Measurements from ENCODE around the gene MCFD2. TPM values are rescaled to one million over a fixed set of nuclear protein-coding genes. Genes with fewer than 3 reads are reported as not detected.
A peak's percentile ranks its signal among the peaks of the same experiment; 100 is the strongest.
"Not testable (repeated sequence)": the region's sequence is repeated elsewhere in the genome, so short reads cannot be mapped to it uniquely, and the experiment has no call there.

Gene MCFD2
- total RNA-seq, 1 experiment from 2014 or later = 127 TPM

DNA sequence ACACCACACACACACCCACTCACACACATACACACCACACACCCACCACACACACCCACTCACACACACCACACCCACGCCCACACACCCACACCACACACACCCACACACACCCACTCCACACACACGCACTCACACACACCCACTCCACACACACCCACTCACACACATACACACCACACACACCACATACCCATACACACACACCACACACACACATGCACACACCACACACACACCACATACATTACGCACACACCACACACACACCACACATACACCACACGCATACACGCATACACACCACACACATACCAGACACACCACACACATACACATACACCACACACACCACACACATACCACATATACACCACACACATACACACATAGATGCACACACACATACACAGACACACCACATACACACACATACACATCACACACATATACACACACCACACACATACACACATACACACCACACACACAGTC, 37.9 kb downstream of the MCFD2 start:
- DNase-seq (ENCODE audit: low spot score) = no peak
- in situ Hi-C loops (cut with HindIII; ENCODE audit: low sequenced_read_pairs) = no loop called here

DNA sequence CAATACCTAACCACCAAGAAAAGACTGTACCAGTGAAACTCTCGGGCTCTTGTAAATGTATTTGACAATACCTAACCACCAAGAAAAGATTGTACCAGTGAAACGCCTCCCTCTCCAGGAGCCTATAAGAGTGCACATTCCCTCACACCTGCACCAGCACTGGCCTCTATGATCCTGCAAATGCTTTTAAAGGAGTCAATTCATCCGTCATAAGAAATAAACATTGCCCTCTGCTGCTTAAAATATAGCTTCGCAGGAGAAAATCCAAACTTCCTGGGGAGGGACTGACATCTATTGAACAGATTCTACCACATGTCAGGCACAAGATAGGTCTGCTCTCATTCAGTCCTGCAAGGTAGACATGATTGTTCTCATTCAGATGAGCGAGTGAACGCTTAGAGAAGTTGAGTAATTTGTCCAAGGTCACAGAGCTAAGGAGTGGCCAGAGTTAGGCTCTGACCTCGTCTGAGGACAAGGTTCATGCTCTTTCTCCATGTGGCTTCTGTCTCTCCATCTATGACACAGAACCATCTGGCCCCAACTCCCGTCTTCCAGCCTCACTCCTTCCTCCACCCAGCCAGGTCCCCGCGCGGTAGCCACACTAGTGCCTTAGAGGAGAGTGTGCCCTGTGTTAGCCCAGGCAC, 38.7 kb downstream of the MCFD2 start:
- DNase-seq (ENCODE audit: low spot score) = peak; percentile 86
- in situ Hi-C loops (cut with HindIII; ENCODE audit: low sequenced_read_pairs) = no loop called here

DNA sequence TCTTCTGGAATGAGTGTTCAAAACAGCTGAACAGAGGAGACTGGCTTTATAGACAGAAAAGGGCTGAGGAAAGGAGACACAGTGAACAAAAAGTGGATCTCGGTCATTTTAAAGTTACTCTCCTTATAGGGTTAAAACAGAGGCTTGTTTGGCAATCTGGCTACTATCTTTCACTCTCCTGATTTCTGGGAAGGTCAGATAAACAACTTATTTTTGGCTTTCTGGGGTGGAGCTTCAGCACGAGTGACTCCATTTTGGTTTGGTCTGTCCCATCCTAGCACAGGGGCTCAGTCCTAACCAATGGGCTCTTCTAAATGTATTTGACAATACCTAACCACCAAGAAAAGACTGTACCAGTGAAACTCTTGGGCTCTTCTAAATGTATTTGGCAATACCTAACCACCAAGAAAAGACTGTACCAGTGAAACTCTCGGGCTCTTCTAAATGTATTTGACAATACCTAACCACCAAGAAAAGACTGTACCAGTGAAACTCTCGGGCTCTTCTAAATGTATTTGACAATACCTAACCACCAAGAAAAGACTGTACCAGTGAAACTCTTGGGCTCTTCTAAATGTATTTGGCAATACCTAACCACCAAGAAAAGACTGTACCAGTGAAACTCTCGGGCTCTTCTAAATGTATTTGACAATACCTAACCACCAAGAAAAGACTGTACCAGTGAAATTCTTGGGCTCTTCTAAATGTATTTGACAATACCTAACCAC, 39.5 kb downstream of the MCFD2 start:
- in situ Hi-C loops (cut with HindIII; ENCODE audit: low sequenced_read_pairs); DNase-seq (ENCODE audit: low spot score): not testable (repeated sequence)

DNA sequence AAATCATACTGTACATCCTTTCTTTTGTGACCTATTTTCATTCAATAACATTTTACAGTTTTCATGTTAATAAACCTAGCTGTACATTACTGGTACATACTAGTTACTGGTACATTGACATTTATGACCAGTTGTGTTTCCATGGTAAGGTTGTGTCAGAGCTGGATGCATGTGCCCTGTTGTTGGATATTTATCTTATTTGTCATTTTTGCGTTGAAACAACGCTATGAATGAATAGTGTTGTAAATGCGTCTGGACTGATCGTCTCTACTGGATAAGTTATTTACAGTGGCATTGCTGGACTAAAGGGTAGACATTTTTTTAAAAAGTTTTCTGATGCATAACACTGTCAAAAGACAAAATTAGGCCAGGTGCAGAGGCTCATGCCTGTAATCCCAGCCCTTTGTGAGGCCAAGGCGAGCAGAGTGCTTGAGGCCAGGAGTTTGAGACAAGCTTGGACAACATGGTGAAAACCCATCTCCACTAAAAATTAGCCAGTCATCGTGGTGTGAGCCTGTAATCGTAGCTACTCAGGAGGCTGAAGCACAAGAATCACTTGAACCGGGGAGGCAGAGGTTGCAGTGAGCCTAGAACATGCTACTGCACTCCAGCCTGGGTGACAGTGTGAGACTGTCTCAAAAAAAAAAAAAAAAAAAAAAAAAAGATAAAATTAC, 40.2 kb downstream of the MCFD2 start:
- in situ Hi-C loops (cut with HindIII; ENCODE audit: low sequenced_read_pairs) = no loop called here
- no peak for DNase-seq (ENCODE audit: low spot score)

DNA sequence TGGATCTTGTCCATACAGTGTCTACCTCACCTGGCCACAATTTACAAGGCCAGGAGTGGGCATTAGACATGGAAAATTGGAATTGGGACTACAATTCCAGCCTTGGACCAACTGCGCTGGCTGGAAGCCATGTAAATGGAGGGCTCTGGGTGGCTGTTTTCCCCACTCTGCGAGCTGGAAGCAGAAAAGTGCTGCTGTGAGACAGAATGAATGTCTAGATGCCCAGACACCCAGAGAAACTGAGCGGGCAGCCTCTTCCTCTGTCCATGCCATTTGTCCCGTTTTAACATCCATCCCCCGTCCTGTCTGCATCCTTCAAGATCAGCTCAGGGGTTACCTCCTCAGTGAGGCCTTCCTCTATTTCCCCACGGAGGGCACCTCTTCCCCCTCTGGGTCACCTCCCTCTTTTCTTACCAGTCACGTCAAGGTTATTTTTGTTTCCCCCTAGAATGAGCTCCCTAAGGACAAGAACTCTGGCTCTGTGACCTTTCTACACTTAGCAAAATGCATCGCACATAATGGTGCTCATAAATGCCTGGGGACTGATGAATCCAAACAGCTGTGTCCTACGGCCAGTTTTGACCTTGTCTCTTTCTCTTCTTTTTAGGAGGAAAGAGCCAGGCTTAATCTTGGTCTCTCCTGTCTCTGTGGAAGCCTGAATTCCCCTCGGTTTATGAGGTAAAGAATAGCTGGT, 41.2 kb downstream of the MCFD2 start:
- no peak for DNase-seq (ENCODE audit: low spot score)
- in situ Hi-C loops (cut with HindIII; ENCODE audit: low sequenced_read_pairs) = no loop called here

DNA sequence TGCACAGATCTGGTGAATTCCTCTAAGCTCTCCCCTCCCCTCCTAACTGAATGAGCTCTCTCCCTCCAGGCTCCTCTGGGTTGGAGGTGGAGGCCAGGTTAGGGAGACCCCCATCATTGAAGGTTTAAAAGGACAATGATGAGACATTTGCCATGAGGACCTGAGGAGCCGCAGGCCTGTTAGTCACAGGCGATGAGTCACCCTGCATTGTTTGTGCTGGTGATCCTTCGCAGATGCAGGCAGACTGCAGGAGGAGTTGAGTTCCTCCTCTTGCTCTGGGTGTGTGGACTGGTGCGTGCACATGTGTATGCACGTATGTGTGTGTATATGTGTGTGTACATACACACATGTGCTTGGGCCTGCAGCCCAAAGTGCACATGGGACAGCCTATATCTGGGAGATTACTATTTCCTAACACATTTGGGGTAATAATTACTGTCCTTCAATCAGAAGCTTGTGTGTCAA, 42.0 kb downstream of the MCFD2 start:
- in situ Hi-C loops (cut with HindIII; ENCODE audit: low sequenced_read_pairs) = no loop called here
- no peak for DNase-seq (ENCODE audit: low spot score)

DNA sequence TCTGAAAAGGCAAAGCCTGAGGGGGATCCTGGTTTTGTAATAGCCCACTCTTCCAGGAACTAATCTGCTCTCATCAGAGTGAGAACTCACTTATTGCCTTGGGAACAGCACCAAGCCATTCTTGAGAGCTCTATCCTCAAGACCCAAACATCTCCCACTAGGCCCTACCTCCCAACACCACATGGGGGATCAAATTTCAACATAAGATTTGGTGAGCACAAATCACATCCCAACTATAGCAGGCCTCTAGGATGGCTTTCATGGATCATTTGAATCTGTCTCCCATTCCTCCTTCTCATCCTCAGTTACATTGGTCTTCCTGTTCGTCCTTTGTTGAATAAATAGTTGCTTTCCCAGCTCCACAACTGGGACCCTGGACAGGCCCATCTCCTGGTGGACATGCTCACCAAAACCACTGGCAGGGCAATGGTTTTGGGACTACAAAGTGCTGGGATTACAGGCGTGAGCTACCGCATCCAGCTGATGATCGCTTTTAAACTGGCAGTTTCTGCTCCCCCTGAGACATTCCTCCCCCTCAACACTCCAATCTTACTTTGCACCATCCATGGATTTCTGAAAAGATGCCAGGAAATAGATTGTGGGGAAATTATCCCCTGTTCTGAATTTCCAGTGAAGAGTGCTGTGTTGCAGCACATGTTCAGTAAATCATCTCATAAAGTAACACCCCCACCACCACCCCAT, 42.6 kb downstream of the MCFD2 start:
- no peak for DNase-seq (ENCODE audit: low spot score)
- in situ Hi-C loops (cut with HindIII; ENCODE audit: low sequenced_read_pairs) = no loop called here

DNA sequence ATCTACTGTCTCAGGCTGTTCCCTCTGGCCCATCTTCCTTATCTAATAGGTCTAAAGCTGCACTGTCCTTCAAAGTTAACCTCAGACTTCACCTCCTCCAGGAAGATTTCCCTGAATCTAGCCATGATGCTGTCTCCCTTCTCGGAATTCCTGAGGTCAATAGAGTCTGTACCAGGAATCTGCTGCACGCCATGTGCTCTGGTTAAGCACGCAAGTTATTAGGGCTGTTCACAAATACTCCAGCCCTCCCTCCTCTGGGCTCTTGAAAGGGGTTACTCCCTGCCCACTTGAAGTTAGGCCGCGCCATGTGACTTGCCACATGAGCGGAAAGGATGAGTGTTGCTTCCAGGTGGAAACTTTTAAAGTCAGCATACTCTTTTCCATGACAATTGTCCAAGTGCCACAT, 43.6 kb downstream of the MCFD2 start:
- DNase-seq (ENCODE audit: low spot score) = no peak
- in situ Hi-C loops (cut with HindIII; ENCODE audit: low sequenced_read_pairs) = no loop called here

DNA sequence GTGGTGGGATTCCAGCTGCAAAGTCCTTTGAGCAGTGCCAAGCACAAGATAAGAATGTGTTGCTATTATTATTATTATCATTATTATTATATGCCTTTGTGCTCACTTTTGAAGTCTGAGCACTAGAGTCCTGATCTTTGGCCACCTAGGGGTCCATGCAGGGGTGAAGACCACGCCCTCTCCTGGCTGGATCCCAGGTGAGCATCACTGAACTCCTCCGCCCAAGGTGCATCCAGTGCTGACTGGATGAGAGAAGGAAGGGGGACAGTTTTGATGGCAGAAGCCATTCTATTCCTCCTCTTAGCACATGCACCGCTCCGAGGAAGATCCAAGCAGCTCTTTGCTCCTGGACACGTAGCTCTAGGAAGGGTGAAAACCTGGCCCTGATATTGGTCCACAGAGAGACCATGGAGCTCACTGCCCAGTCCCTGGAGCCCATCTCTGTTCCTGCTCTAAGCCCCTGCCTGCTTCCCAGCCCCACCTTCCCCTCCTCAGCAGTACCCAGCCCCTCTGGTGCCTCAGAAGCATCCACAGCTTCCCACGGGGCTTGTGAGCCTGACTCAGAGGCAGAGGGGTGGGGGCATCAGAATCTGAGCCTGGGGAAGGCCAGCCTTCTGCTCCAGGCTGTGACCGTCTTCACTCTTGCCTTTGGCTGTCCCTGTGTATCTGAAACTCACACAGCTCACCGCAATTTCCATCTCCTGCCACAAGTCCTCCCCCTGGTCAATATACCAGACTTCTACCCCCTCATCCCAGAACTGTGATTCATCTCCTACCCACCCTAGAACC, 45.4 kb downstream of the MCFD2 start:
- no peak for DNase-seq (ENCODE audit: low spot score)
- in situ Hi-C loops (cut with HindIII; ENCODE audit: low sequenced_read_pairs) = no loop called here

DNA sequence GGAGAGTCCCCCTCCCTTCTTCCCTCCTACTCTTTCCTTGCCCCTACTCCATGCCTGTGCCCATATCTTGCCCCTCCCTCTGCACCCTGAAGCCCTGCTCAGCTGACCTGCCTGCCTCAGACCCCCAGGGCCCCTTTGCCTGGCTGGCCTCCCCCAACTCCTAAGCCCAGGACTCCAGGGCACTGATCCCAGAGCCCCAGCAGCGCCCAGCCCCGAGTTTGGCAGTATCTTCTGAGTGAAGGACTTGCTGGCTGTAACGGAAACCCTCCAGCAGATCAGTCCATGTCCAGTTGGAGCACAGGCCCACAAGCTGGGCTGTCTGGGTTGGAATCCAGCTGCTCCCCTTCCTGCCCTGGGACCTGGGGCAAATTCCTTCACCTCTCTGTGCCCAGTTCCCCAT, 46.0 kb downstream of the MCFD2 start:
- in situ Hi-C loops (cut with HindIII; ENCODE audit: low sequenced_read_pairs) = no loop called here

DNA sequence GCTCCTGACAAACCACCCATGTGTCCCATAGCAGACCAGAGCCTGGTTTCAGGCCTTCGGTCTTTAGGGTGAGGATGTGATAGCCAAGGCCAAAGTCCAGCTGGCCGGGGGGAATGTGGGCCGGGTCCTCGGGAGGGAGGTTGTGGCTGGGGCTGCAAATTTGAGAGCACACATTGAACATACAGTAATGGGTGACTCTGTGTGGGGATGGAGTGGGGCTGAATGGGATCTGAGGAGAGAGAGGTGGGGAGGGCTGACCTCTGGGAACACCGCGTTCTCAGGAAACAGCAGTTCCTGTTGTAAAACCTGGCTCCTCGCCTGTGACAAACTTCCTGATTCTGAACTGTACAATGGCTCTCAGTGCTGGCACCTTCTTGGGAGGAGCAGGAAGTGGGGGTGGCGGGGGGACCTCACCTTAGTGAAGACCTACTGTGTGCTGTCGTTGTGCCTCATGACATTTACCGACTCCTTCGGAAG, 48.8 kb downstream of the MCFD2 start:
- in situ Hi-C loops (cut with HindIII; ENCODE audit: low sequenced_read_pairs) = no loop called here
- no peak for DNase-seq (ENCODE audit: low spot score)

More for the DNA sequence above, 46.0 kb downstream of the MCFD2 start:
- DNase-seq (ENCODE audit: low spot score) = no peak

DNA sequence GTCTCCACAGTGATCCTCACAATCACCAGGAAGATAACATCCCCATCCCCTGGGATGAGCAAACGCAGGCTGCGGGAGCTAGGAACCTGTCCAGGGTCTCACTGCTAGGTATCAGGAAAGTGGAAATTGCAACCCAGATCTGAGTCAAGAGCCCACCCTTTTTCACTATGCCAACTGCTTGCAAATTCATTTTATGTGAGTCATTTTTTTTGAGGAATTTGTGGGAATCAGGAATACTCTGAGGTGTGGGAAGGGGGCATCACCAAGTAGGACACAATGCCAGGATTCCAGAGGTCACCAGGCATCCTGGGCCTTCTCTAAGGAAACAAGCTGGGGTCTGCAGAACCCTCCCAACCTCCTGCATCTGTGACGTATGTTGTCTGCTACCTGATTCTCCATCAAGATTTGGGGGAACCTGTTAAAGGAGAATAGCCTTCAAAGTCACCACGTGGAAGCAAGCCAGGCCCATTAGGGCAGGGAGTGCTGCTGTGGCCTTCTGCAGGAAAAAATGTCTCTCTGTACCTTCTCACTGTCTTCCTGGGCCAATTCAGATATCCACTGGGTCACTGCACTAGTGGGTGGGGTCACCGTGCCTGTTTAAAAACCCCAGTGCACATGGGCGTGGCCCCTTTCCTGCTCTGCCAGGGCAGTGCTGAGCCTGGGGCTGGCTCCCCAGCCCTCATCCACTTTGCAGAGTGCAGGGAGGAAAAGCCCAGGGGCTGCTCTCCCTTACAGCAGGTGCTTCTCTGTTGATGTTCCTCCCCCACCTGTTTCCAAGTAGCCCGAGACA, 50.2 kb downstream of the MCFD2 start:
- in situ Hi-C loops (cut with HindIII; ENCODE audit: low sequenced_read_pairs) = no loop called here
- no peak for DNase-seq (ENCODE audit: low spot score)

DNA sequence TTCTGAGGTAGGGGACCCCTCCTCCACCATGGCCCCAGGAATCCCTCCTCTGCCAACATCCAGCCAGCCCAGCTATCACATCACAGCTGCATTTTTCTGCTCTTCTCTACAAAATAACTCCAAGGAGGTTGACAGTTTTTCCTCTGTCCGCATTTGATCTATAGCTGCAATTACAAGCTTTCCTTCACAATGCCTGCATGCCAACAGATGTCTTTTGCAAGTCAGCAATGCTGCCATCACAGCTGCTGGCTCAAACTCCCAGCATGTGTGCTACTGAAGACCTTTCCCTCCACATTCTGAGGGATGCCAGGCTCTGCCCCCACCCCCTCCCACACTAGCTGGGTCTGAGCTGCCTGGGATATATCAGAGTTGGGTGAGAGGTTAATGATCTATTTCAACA, 51.7 kb downstream of the MCFD2 start:
- in situ Hi-C loops (cut with HindIII; ENCODE audit: low sequenced_read_pairs) = loop anchor here (5.0 kb wide), 1 partner anchor 57 kb away; no protein-coding TSS in a partner anchor

DNA sequence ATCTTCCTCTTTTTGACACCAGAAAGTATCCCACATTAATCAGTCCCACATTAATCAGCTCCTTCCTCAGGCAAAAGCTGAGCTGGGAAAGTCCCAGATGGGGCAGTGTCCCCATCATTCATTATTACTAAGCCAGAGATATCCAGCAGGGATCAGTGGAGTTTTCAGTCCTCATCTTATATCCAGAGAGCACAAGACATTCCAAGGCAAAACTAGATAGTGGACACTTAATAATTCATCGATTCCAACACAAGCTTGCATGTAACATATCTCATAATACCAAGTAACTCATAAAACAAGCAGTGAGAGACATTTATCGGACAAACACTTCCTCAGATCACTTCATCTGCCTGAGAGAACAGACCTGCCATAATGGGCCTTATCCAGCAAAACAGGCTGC, 53.1 kb downstream of the MCFD2 start:
- DNase-seq (ENCODE audit: low spot score) = no peak
- in situ Hi-C loops (cut with HindIII; ENCODE audit: low sequenced_read_pairs) = loop anchor here (5.0 kb wide), 1 partner anchor 55 kb away; no protein-coding TSS in a partner anchor

More for the DNA sequence above, 51.7 kb downstream of the MCFD2 start:
- no peak for DNase-seq (ENCODE audit: low spot score)

DNA sequence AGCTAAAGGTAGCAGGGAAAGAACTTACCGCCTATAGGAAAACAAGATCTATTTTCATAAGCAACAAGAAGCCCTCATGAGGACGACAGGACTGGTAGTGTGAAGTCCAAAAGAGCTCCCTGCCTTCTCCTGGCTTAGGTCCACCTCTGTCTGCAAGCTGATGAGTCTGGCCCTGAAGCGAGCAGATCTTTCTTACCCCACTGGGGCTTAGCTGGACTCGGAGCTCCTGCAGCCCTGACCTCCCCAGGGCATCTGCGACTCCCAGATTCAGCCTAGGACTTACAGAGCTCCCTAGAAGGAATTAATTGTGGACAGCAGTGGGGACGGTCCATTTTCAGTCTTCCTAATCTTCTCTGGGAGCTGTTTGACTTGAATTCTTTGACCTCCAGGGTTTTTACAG, 53.7 kb downstream of the MCFD2 start:
- in situ Hi-C loops (cut with HindIII; ENCODE audit: low sequenced_read_pairs) = loop anchor here (5.0 kb wide), 1 partner anchor 55 kb away; no protein-coding TSS in a partner anchor
- no peak for DNase-seq (ENCODE audit: low spot score)

DNA sequence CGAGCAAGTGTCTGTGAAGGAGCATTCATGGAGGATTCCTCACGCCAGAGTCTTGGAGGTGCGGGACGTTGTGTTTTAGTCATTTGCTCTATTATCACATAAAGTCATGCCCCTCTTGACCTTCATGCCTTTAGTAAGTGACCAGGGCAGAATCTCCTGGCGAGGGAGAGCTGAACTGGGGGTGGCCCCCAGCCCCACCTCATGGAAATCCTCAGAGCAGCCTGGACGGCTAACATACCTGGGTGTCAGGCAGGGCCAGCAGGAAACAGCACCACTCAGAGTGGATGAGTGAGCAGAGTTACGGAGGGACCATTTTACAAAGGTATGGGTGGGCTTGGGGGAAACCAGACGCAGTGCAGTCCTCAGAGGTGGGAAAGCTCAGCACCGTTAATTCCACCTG, 56.1 kb downstream of the MCFD2 start:
- no peak for DNase-seq (ENCODE audit: low spot score)
- in situ Hi-C loops (cut with HindIII; ENCODE audit: low sequenced_read_pairs) = no loop called here

DNA sequence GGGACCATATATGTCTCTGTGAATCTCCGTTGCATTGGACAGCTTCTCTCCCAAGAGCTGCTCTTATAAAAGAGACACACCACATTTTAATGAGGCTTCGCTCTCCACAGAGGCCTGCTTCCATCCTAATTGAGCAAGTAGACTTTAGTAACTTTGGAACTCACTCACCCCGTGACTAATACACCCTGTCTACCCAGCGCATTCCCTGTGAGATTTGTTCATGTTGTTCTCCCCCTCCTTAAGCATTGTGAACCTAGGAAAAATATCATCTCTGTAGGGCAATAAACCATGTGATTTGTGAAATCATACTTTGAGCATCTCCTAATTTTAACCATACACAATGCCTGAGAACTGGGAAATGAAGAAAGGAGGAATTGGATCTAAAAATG, 56.9 kb downstream of the MCFD2 start:
- in situ Hi-C loops (cut with HindIII; ENCODE audit: low sequenced_read_pairs) = no loop called here
- DNase-seq (ENCODE audit: low spot score) = no peak

Data from G401 (cell line).